HG03558 (cell line): Measurements from ENCODE around the gene RHOBTB3.
A peak's percentile ranks its signal among the peaks of the same experiment; 100 is the strongest.
"Not testable (repeated sequence)": the region's sequence is repeated elsewhere in the genome, so short reads cannot be mapped to it uniquely, and the experiment has no call there.

ENCODE experiments used
- ATAC-seq: cut with Tn5 transposase; IDR thresholded peaks from one replicate; pipeline ENCODE4 v1.9.1; 2021; ENCODE audit warnings: moderate number of reproducible peaks; ENCODE audit not compliant: unreplicated experiment; ENCODE audit errors: extremely low read depth

The RHOBTB3 gene

DNA sequence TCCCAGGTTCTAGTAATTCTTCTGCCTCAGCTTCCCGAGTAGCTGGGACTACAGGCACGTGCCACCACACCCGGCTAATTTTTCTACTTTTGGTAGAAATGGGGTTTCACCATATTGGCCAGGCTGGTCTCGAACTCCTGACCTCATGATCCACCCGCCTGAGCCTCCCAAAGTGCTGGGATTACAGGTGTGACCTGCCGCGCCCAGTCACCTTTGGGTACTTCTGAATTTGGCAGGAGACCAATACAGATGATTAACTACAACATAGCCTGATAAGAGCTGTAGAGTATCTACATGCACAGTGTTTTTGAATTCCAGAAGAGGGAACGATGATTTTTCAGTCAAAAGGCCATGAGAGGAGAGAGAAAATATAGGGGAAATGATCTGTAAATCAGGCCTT lies 81.9 kb downstream of the RHOBTB3 start:
- not testable (repeated sequence) for ATAC-seq

DNA sequence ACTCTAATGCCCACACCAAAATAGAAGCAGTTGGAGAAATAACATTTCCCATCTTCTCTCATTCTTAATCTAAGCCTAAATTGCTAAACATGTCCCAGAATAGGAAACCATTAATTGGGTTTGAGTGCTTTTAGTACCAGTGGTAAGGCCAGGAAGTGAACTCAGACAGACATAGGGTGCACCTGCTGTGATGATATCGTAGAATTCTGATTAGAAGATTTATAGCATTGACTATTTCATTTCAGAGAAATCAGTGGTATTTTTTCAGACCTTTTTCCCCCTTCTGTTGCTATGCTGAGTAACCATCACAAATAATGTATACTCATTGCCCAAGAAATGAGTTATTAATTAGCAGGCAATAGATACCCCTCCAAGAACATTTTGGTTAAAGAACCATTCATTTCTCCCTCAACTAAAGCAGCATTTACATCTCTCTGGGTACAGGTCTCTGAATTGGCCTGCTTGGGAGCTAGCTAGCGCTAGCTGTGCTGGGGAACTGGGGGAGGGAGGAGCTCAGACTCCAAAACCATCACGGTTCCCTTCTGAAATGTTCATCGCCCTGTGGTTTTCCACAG lies 84.1 kb downstream of the RHOBTB3 start:
- no peak for ATAC-seq

DNA sequence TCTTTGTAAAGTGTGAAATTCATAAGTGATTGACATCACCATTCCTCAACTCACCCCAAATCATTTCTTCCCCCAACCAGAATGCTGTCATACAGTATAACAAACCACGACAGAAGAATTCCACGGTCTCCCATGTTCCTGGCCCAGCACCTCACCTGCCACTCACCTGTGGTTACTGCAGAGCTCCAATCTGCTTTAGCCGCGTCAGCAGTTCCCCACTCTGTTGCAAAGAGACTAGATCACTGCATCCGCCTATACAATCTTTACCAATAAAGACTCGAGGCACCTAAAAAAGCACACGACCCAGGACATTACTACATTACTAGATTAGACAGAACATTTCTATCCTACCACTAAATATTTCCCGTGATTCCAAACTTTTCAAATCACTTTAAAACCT lies 85.2 kb downstream of the RHOBTB3 start:
- no peak for ATAC-seq

DNA sequence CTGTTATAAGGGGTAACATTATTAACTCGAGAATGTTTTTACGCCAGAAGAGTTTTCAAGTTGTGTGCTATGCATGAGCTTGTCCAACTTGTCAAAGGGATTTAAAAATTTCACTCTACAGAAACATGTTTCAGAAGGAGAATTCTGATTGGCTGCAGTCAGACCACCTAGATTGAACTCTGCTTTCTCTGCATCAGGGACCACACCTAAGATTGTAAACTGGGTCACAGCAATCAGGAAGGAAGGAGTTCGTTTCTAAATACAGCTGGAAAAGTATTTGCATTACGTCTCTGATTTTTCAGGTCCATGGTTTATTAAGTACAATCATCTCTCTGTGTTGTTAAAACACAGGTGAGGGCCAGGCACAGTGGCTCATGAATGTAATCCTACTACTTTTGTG lies 85.6 kb downstream of the RHOBTB3 start:
- ATAC-seq, result no peak

DNA sequence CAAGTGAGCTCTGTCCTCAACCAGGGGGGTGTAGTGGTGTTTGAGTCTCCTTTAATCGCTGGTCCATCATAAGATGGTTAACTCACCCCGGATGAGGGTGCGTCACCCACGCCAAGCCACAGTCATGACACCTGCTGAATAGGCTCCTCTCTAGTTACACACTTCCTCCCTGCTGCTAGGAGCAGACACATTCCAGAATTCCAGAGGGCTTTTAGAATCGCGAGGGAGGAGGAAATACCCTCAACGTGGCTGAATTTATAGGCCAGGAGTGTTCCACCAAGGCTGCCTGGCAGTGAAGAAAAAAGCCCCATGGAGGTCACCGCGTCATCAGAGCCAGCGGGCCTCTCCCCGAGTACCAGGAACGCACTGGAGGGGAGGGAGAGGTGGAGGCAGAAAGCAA lies 86.3 kb downstream of the RHOBTB3 start:
- ATAC-seq, result no peak

DNA sequence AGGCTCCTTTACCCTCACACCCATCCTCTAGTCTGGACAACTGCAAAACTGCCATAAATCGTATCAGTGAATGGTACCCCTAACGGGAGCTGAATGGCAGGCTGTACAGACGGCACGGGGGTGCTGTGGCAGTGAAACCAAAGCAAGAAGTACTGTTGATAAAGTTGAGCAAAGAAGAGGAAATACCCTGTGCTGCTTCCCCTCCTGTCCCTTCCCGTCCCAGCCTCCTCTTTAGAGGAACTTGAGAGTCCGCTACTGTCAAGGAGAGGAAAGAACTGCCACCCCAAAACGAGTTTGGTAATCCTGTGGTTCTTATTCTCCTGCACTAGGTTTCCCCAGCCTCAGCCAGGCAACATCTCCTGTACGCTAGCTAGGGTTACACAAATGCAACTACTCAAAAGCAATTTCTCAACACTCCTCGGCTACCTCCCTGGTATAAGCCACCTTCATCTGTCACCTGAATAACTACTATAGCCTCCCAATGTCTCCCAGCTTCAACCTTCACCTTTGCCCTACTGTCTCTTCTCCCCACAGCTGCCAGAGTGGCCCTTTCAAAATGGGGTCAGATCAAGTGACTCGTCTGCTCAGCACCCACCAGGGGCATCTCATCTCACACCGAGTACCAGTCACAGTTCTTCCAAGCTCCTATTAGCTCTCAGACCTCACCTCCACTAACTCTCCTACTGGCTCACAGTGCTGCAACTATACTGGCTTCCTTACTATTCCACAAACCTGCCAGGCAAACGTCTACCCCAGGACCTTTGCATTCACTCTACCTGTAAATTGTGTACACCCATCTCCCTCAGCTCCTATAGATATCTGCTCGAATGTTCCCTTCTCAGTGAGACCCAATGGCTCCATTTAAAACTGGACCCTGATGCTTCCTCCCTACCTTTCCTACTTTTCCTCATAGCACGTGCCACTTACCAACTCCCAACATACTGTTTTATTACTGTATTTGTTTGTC lies 87.3 kb downstream of the RHOBTB3 start:
- no peak for ATAC-seq

DNA sequence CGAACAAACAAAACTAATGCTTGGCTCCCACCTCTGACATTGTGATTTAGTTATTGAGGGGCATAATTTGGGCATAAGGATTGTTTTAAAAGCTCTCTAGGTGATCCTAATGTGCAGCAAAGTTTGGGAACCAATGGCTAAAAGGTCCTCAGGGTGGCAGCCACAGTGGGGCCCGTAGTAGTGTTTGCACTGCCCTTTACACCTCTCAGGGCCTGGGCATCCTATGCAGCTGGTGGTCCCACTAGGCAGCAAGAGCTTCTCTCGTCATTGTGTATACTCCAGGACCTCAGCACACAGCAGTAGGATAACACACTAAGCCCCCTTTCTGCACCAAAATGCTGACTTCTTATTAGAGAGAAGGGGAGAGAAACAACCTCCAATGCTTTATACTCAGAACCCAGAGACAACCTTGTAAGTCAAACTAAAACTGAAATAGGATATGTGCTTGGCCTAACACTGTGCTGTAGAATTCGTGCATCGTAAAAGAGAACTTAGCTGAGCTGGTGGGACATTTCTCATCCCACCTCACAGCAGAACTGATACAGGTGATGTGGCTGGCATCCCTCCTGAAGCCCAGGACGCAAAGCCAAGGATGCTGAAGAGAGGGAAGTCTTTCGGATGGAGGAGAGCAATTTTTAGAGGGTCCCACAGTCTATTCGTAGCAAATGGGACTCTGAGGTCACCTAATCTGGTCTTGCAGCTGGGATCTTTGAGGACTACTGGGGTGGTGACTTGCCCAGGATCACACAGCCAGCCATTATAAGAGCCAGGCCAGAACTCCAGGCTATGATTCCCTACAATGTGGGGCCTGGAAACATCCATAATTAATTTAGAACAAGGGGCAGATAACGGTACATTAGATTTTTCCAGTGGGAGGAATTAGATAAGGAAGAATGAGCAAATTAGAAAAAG lies 90.2 kb downstream of the RHOBTB3 start:
- no peak for ATAC-seq

DNA sequence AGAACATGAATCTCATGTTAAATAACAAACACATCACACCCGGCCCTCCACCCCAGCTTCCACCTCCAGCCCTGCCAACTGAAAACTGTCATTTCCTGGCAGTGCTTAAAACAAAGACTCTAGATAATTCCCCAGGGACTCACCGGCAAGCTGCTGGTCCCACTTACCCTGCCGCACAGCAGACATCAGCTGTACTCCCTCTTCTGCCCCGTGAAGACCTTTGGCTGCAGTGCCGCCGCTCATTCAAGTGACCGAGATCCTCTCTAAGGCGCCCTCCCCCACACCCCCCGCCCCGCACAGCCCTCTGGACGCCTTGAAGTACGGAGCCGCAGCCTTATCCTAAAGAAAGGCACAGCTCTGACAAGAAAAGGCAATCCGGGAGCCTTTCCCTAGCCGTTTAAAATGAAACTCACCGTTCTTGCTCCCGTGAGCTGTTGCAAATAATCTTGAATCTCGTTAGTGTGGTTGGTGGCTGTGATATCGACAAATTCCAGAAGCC lies 91.0 kb downstream of the RHOBTB3 start:
- ATAC-seq, result peak; percentile 36

DNA sequence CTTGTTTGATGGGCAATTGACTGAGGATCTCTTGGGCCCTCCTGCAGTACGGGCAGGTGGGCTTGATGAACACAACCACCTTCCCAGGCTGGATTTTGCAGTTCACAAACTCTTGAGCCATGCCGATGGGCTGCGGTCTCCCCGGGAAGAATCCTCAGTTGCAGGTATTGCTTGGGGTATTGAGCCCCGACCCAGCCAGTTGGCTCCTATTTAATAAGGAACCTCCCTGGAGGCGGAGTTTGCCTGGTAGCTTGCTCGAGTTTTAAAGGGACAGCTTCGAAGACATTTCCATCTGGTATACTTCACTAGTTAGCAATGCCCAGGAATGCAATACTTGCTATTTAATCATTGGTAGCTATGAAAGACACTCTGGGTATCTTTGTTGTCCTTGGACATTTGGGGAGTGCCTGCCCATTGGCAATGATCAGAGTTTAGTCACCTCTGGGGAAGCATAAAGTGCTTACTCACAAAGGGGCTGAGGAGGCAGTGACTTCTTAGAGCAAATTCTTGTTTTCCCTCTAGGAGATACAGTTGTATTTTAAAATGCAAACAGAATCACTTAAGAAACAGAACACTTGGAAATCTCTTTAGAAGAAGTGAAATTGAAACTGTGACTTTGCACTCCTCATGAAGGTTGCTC lies 91.5 kb downstream of the RHOBTB3 start, which contains the start of gene GLRX:
TSS of gene GLRX (minus strand) at position 185 of the 640 bp plus-strand sequence. CDS start at position 121, 64 bp downstream.
- ATAC-seq, result peak; percentile 30

DNA sequence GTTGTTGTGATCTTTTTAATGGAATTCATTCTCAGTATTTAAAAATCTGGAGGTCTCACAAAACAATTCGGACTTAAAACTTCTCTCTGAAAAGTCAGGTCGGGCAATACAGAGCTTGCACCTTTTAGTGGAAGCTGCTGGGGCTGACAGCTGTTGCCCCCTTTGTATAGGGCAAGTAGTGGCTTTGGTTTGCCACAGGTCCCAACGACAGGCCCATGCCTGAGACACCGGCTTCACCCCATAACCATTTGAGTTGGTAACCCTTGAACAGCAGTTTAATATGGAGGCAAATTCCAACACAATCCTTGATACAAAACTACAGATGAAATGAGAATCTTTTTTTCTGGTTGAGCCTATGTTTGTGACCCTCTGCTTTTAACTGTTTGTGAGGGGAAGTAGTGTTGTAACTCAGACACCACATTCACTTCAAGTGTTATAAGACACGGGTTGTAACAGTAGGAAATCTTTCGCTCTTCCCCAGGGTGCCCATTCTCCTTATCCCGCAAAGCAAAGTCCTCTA lies 92.1 kb downstream of the RHOBTB3 start:
- ATAC-seq, result no peak

DNA sequence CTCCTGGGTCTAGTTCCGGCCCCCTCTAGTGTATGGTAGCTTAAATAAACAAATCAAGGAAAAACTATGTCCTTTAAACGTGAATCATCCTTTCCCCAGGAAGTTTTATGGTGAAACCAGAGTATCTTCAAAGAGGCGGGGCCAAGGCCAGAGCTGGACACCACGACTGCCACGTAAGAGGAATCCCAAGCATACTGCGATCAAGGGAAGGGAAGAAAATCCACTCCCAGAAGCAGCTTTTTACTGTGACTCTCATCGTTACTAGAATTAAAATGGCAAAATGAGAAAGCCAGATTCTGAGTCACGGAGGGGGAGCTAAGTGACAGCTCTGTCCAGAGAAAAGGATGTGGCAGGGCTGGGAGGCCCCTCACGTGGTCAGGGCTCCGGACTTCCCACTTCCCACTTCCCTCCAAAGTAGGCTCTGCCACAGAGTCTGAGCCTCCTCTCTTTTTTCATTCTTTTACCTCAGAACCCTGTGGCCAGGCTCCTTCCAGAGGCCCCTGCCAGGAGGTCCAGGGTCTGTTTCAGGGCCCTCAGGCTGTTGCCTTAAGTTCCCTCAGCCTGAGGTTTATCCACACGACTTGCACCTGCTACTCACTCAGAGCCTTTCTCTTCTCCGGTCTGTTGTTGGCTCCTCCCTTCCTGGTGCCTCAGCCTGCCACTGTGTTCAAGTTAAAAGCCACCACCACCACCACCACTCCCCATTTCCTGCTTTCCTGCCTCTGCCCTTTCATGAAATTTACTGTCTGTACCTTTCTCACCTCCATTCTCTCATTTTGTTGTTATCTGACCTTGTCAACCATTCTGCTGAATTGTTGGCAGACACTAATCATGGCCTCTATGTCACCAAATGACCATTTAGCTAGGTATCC lies 92.8 kb downstream of the RHOBTB3 start:
- peak; percentile 23 for ATAC-seq

DNA sequence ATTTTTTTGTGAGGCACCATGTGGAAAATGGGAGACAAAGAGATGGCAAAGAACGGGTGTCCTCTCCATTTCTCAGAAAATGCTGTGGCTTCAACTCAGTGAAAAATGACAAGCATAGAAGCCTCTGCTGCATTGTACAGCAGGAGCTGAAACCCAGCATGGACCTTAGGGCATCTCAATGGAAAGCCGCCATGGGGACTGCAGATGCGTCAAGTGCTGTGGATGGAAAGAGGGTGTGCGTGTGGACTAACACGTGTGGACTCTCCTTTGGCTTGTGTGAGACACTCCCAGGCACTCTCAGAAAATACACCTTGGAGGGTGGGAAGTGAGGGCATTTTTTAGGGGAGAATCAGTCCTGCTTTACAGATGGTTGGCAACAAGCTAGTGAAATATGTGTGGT lies 93.6 kb downstream of the RHOBTB3 start:
- ATAC-seq, result no peak

DNA sequence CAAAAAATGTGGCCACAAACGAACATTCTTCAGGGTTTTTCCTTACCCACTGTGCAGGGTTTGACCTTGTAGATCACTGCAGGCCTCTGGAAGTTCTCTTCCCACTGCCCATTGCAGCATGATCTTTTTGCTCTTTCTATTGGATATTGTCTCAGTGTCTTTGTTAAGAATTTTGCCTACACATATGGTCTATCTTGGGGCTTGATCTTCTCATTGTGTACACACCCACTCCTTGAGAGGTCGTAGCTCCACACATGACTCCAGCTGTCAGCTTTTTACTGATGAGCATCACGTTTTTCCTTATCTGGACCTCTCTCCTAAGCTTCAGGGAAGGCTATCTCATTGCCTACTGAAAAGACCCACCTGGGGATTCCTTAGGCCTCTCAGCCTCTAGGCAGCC lies 94.4 kb downstream of the RHOBTB3 start:
- no peak for ATAC-seq

DNA sequence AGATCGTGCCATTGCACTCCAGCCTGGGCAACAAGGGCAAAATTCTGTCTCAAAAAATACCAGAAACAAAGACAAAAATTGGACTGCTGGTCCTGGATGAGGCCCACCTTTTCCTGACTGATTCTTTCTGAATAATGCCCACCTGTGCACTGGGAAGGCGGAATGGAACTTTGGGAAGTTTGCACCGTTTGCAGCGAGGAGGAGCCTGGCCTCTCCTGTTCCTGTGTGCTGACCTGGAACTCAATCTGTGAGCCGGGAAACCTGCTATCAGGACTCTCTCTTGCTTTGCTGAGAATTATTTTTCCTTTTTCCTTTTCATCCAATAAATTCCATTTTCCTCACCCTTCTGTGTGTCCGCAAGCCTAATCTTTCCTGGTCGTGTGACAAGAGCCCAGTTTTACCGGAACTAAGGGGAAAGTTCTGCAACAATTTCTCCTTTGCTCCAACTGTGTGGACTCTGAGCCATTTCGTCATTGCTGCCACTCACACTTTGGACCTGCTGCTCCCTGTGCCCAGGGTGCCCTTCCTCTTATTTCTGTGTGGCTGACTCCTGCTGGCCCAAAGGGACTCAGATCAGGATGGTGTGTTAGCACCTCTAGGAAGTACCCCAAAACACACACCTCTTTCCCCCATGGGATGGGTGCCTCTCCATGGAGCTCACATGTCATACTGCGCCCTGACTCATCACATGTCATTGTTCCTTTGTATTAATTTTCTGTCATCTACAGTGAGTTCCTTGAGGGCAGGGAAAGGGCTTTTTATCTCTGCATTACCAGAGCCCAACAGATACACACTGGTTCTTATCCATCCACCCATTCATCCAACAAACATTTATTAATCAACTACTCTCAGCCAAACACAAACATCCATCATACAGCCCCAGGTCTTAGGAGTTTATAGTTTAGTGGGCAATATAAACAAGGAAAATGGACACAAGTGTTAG lies 96.1 kb downstream of the RHOBTB3 start:
- ATAC-seq, result no peak

DNA sequence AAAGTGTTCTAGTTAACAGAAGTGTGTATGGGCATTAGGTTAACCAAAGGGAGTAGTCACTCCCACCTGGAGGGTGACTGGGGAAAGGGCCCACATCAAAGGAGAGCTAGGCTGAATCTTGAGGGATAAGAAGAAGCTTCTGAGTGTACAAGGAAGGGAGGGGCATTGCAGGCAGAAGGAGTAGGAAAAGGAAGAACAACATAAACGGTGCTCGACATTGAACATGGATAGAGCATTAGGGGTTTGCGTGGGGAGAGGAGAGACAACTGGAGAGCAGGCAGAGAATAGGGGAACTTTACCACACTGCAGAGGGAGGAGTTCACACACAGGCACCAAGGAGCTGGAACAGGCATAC lies 96.7 kb downstream of the RHOBTB3 start:
- no peak for ATAC-seq

DNA sequence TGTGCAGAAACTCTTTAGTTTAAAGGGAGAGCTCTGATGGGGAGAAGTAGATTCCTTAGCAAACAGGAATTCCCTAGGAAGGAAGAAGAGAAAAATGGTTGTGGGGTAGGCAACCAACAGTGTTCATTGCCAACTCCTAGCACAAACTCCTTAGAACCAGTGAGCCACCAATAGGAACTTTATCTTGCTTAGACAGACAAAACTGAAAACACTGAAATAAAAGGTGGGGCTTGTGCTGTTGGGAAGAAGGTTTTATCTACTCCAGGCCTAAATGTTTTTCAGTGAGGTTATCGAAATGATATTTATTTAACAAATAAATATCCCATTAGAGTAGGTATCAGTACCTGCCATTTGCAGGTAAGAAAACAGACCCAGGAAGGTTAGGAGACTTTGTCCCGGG lies 99.1 kb downstream of the RHOBTB3 start:
- ATAC-seq, result no peak

DNA sequence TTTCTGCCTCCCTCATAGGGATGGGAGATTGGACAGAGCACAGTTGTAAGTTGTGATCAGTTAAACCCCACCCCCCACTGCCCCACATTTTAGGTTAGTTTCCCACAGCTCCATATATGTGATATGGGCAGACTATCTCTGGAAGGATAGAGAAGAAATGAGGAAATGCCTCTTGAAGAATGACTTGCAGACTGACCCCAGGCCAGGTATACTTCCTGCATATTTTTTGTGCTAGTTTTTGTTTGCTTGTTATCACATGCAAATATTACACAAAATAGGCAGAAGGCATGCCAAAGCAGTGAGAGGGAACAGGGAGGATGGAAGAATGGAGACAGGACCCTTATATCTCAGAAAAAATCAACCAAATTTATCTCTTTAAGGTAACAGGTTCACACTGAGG lies 101.5 kb downstream of the RHOBTB3 start:
- no peak for ATAC-seq
